Fibroblast of skin of left biceps (primary cell): ENCODE measurements around the gene SYNE1.
A peak's percentile ranks its signal among the peaks of the same experiment; 100 is the strongest.
"Not testable (repeated sequence)": the region's sequence is repeated elsewhere in the genome, so short reads cannot be mapped to it uniquely, and the experiment has no call there.

ENCODE experiments used
- DNase-seq, 2 experiments: peaks; one replicate each; pipeline ENCODE4 v3.0.0-alpha.2; 2013; ENCODE audit warnings: low read depth in 2 of 2

SYNE1 gene

GRCh38 chr6:152571089-152571488 is 66.1 kb downstream of the SYNE1 start:
- DNase-seq = no peak

- no peak for DNase-seq
Measured at GRCh38 chr6:152566103-152566875, 70.9 kb downstream of the SYNE1 start.

GRCh38 chr6:152563177-152563576 is 74.0 kb downstream of the SYNE1 start:
- DNase-seq = no peak

GRCh38 chr6:152558798-152559197 is 78.4 kb downstream of the SYNE1 start:
- DNase-seq = not testable (repeated sequence)

GRCh38 chr6:152557502-152557901 is 79.7 kb downstream of the SYNE1 start:
- no peak for DNase-seq

- no peak for DNase-seq
Measured at GRCh38 chr6:152554851-152555250, 82.3 kb downstream of the SYNE1 start.

GRCh38 chr6:152552616-152553209 is 84.4 kb downstream of the SYNE1 start:
- peak; percentile 25 to 26 for DNase-seq

GRCh38 chr6:152543519-152543918 is 93.6 kb downstream of the SYNE1 start:
- no peak for DNase-seq

GRCh38 chr6:152540381-152540780 is 96.8 kb downstream of the SYNE1 start:
- DNase-seq = no peak

GRCh38 chr6:152534541-152534940 is 102.6 kb downstream of the SYNE1 start:
- DNase-seq = no peak

GRCh38 chr6:152532556-152533422 is 104.4 kb downstream of the SYNE1 start:
- DNase-seq = no peak

- no peak for DNase-seq
Measured at GRCh38 chr6:152531659-152532058, 105.5 kb downstream of the SYNE1 start.

- no peak for DNase-seq
Measured at GRCh38 chr6:152529369-152529768, 107.8 kb downstream of the SYNE1 start.

- not testable (repeated sequence) for DNase-seq
Measured at GRCh38 chr6:152514120-152514519, 123.0 kb downstream of the SYNE1 start.

GRCh38 chr6:152509916-152510315 is 127.2 kb downstream of the SYNE1 start:
- no peak for DNase-seq

GRCh38 chr6:152508477-152508876 is 128.7 kb downstream of the SYNE1 start:
- no peak for DNase-seq

GRCh38 chr6:152503546-152503945 is 133.6 kb downstream of the SYNE1 start:
- no peak for DNase-seq

GRCh38 chr6:152502421-152503188 is 134.6 kb downstream of the SYNE1 start:
- no peak for DNase-seq

- DNase-seq = peak; percentile 44 to 56
Measured at GRCh38 chr6:152499931-152500330, 137.2 kb downstream of the SYNE1 start.

- no peak for DNase-seq
Measured at GRCh38 chr6:152496731-152497130, 140.4 kb downstream of the SYNE1 start.

GRCh38 chr6:152495456-152495855 is 141.7 kb downstream of the SYNE1 start:
- not testable (repeated sequence) for DNase-seq

GRCh38 chr6:152492281-152492680 is 144.9 kb downstream of the SYNE1 start:
- not testable (repeated sequence) for DNase-seq
